Stimulated activated naive B cell treated with anti-CD40 and anti-IgM and Interleukin-4, amounts not matched to agents 10 μg/mL and 1 μg/mL and 100 μg/mL, for 72 hours (primary cell): ENCODE data around the gene OR8S1.
"Not testable (repeated sequence)": the region's sequence is repeated elsewhere in the genome, so short reads cannot be mapped to it uniquely, and the experiment has no call there.

Source experiments
- ATAC-seq, 2 donors: fragments of 150-1000 bp; cut with Tn5 transposase; replicated peaks; 2 replicates each; pipeline ENCODE4 v1.10.0; 2021; ENCODE audit warnings: moderate library complexity in 1 of 2
- DNase-seq: peaks from one replicate; pipeline ENCODE4 v3.0.0; 2021
- H3K27ac Mint-ChIP-seq: one replicate; pipeline ENCODE4 v1.8.0; 2022; ENCODE audit warnings: mild to moderate bottlenecking, mixed read lengths
- H3K27me3 Mint-ChIP-seq, 2 donors: one replicate each; pipeline ENCODE4 v1.8.0; 2022; ENCODE audit warnings: mixed read lengths in 2 of 2
- H3K36me3 Mint-ChIP-seq, 2 donors: one replicate each; pipeline ENCODE4 v1.8.0; 2022; ENCODE audit warnings: mixed read lengths in 2 of 2, mild to moderate bottlenecking in 1 of 2
- H3K4me1 Mint-ChIP-seq, 2 donors: one replicate each; pipeline ENCODE4 v1.8.0; 2022; ENCODE audit warnings: mixed read lengths in 2 of 2, mild to moderate bottlenecking in 1 of 2
- H3K4me3 Mint-ChIP-seq, 2 donors: one replicate each; pipeline ENCODE4 v1.8.0; 2022; ENCODE audit warnings: mild to moderate bottlenecking in 2 of 2, mixed read lengths in 2 of 2, moderate library complexity in 1 of 2
- H3K9me3 Mint-ChIP-seq, 2 donors: one replicate each; pipeline ENCODE4 v1.8.0; 2022; ENCODE audit warnings: mixed read lengths in 2 of 2, mild to moderate bottlenecking in 1 of 2

OR8S1 gene

DNA sequence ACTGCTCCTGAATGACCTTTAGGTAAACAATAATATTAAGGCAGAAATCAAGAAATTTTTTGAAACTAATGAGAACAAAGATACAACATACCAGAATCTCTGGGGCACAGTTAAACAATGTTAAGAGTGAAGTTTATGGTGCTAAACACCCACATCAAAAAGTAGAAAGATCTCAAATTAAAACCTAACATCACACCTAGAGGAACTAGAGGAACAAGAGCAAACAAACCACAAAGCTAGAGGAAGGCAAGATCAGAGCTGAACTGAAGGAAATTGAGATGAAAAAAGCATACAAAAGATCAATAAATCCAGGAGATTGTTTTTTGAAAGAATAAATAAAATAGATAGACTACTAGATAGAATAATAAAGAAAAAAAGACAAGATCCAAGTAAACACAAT is 7.2 kb downstream of the OR8S1 start:
- Mint-ChIP-seq H3K27ac (no peak overlapping the region), H3K4me3 (no peak overlapping the region), H3K36me3 (no peaks in the 10 kb centered on the region), H3K9me3 (no peaks in the 10 kb centered on the region), H3K27me3 (peaks cover 6 to 23% of the 10 kb centered on the region in 2 donors), H3K4me1 (no peaks in the 10 kb centered on the region)
- DNase-seq (no peak), ATAC-seq (no peak)

DNA sequence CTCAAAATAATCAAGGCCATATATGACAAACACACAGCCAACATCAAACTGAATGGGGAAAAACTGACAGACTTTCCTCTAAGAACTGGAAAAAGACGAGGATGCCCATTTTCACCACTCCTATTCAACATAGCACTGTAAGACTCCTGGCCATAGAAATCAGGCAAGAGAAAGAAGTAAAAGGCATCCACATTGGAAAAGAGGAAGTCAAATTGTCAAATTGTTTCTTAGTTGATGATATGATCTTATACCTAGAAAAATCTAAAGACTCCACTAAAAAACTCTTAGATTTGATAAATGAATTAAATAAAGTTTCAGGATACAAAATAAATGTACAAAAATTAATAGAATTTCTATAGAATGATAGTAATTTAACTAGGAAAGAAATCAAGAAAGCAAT is 11.2 kb downstream of the OR8S1 start:
- ATAC-seq (no peak), DNase-seq (no peak)
- Mint-ChIP-seq H3K9me3 (no peaks in the 10 kb centered on the region), H3K4me3 (no peak overlapping the region), H3K27ac (no peak overlapping the region), H3K36me3 (no peaks in the 10 kb centered on the region), H3K27me3 (peaks cover 7 to 27% of the 10 kb centered on the region in 2 donors), H3K4me1 (peaks cover 0 to 6% of the 10 kb centered on the region in 2 donors)

DNA sequence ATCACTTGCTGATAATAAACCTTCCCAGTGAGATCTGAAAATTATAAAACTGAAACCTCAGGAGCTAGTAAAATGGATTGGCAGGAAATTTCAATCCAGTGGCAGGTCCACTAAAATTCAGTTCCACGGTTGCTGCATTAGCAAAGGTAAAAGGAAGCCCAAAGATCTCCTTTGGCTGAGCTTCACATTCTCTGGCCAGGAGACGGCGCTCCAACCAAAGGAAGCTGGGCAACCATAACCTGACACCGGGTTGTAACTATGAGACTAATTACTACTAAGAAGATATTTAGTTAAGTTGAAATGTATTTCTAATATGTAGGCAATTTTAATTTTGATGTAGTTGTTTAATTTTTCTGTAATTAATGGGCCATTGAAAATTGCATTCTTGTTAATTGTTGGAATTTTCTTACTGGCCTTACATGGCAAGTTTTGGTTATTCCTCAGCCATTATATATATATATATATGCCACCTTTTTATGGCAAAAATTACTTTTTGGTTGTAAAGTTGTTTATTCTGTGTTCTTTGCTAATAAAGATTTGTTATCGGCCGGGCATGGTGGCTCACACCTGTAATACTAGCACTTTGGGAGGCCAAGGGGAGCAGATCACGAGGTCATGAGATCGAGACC is 17.0 kb downstream of the OR8S1 start:
- Mint-ChIP-seq H3K9me3 (no peaks in the 10 kb centered on the region), H3K27me3 (peaks cover 26% of the 10 kb centered on the region in 2 donors), H3K36me3 (no peaks in the 10 kb centered on the region), H3K4me1 (peaks cover 0 to 6% of the 10 kb centered on the region in 2 donors), H3K27ac (no peak overlapping the region), H3K4me3 (no peak overlapping the region)
- DNase-seq (peak; percentile 5), ATAC-seq (peak in 1 of 2 donors; percentile 61)

GRCh38 chr12:48545833-48546469 is 20.5 kb downstream of the OR8S1 start:
- peaks cover 19 to 21% of the 10 kb centered on the region in 2 donors for H3K27me3 Mint-ChIP-seq

GRCh38 chr12:48547012-48547411 is 21.6 kb downstream of the OR8S1 start:
- H3K27me3 Mint-ChIP-seq, result peaks cover 24 to 25% of the 10 kb centered on the region in 2 donors
- H3K4me1 Mint-ChIP-seq, H3K27ac Mint-ChIP-seq, H3K4me3 Mint-ChIP-seq, H3K36me3 Mint-ChIP-seq, ATAC-seq, DNase-seq, H3K9me3 Mint-ChIP-seq: not testable (repeated sequence)

More at GRCh38 chr12:48545833-48546469, 20.5 kb downstream of the OR8S1 start:
- DNase-seq (no peak), ATAC-seq (no peak)
- H3K4me1 Mint-ChIP-seq, result no peaks in the 10 kb centered on the region
- H3K9me3 Mint-ChIP-seq, result peaks cover 0 to 6% of the 10 kb centered on the region in 2 donors
- no peak overlapping the region for H3K4me3 Mint-ChIP-seq
- no peak overlapping the region for H3K27ac Mint-ChIP-seq
- H3K36me3 Mint-ChIP-seq, result no peaks in the 10 kb centered on the region

DNA sequence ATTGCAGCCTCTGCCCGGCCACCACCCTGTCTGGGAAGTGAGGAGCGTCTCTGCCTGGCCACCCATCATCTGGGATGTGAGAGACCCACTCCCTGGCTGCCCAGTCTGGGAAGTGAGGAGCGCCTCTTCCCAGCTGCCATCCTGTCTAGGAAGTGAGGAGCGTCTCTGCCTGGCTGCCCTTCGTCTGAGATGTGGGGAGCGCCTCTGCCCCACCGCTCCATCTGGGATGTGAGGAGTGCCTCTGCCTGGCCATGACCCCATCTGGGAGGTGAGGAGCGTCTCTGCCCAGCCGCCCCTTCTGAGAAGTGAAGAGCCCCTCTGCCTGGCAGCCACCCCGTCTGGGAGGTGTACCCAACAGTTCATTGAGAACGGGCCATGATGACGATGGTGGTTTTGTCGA is 26.2 kb downstream of the OR8S1 start:
- H3K27me3 Mint-ChIP-seq, result peaks cover 24 to 34% of the 10 kb centered on the region in 2 donors
- H3K4me3 Mint-ChIP-seq, H3K4me1 Mint-ChIP-seq, H3K36me3 Mint-ChIP-seq, DNase-seq, ATAC-seq, H3K9me3 Mint-ChIP-seq, H3K27ac Mint-ChIP-seq: not testable (repeated sequence)

- not testable (repeated sequence) for H3K9me3 Mint-ChIP-seq, H3K36me3 Mint-ChIP-seq, H3K4me3 Mint-ChIP-seq, ATAC-seq, H3K4me1 Mint-ChIP-seq, H3K27ac Mint-ChIP-seq, DNase-seq
- H3K27me3 Mint-ChIP-seq, result peaks cover 30 to 39% of the 10 kb centered on the region in 2 donors
Measured at GRCh38 chr12:48553666-48554343, 28.4 kb downstream of the OR8S1 start.

GRCh38 chr12:48556631-48557030 is 31.2 kb downstream of the OR8S1 start:
- DNase-seq (no peak), ATAC-seq (no peak)
- Mint-ChIP-seq H3K9me3 (no peaks in the 10 kb centered on the region), H3K4me3 (no peak overlapping the region), H3K27me3 (peaks cover 34 to 35% of the 10 kb centered on the region in 2 donors), H3K4me1 (no peaks in the 10 kb centered on the region), H3K36me3 (no peaks in the 10 kb centered on the region), H3K27ac (no peak overlapping the region)

GRCh38 chr12:48557919-48558318 is 32.5 kb downstream of the OR8S1 start:
- DNase-seq (no peak), ATAC-seq (no peak)
- Mint-ChIP-seq H3K36me3 (no peaks in the 10 kb centered on the region), H3K4me3 (no peak overlapping the region), H3K27me3 (peaks cover 31 to 32% of the 10 kb centered on the region in 2 donors), H3K4me1 (no peaks in the 10 kb centered on the region), H3K9me3 (no peaks in the 10 kb centered on the region), H3K27ac (no peak overlapping the region)

GRCh38 chr12:48567731-48568130 is 42.3 kb downstream of the OR8S1 start:
- H3K36me3 Mint-ChIP-seq, result no peaks in the 10 kb centered on the region
- ATAC-seq, result no peak
- no peaks in the 10 kb centered on the region for H3K9me3 Mint-ChIP-seq
- H3K4me3 Mint-ChIP-seq, result no peak overlapping the region
- no peaks in the 10 kb centered on the region for H3K4me1 Mint-ChIP-seq
- H3K27me3 Mint-ChIP-seq, result peaks cover 21 to 32% of the 10 kb centered on the region in 2 donors
- DNase-seq, result no peak
- H3K27ac Mint-ChIP-seq, result no peak overlapping the region

DNA sequence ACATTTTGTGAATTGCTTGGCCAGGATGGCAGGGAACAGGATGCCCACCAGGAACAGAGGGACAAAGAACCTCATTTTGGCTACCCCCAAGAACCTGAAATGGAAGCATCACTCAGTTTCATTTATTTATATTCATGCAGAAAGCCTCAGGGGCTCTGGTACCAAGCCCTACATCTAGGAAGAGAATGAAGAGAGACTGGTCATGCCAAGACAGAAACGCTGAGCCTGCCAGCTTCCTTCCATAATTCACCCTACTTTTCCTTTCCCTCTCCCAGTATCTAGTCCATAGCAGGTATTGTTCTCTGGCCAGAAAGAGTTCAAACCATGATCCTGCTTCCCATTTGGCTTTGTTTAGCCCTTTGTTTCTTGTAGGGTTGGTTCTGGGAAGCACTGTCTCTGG is 44.5 kb downstream of the OR8S1 start, which contains the start of gene LALBA:
Gene LALBA (minus strand): TSS at position 101 of the 400 bp plus-strand sequence. CDS start 26 bp downstream, at position 75.
- H3K27me3 Mint-ChIP-seq, result peaks cover 17 to 33% of the 10 kb centered on the region in 2 donors
- H3K9me3 Mint-ChIP-seq, result no peaks in the 10 kb centered on the region
- no peak within 1 kb of the TSS for H3K27ac Mint-ChIP-seq
- H3K36me3 Mint-ChIP-seq, result no peaks in the 10 kb centered on the region
- no peak within 1 kb of the TSS for H3K4me3 Mint-ChIP-seq
- no peak for ATAC-seq
- DNase-seq, result no peak
- H3K4me1 Mint-ChIP-seq, result no peaks in the 10 kb centered on the region

DNA sequence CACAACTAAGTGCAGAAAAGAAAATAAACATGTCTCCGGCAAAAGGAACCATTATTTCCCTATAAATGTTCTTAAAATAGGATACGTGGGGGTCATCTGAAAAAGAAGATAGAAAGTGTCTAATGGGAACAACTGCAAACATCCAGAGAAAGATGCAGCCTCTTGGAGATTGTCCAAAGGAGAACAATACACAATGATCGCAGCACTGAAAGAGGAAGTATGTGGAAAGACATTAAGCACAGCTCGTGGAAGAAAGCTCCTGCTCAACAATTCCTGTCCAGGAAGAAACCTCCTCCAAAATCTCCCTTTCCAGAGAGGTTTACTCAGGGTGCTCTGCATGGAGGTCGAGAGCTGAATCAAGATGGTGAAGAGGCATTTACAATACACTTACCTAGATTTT is 46.9 kb downstream of the OR8S1 start:
- Mint-ChIP-seq H3K27me3 (peaks cover 21 to 31% of the 10 kb centered on the region in 2 donors), H3K27ac (no peak overlapping the region), H3K4me3 (no peak overlapping the region), H3K36me3 (no peaks in the 10 kb centered on the region), H3K9me3 (no peaks in the 10 kb centered on the region), H3K4me1 (no peaks in the 10 kb centered on the region)
- no peak for DNase-seq
- no peak for ATAC-seq
